AG04450 (cell line): ENCODE measurements around the gene CLCA4. TPM values are rescaled to one million over a fixed set of nuclear protein-coding genes. Genes with fewer than 3 reads are reported as not detected.

Source experiments
- CTCF ChIA-PET: fragments of 300-600, 350-600 bp; formaldehyde crosslinking; extraction: SDS; loops from one replicate; lab custom pipeline; 2022; ENCODE audit warnings: antibody characterized with exemption, inconsistent platforms; lab: Charles Lee
- POLR2A ChIA-PET: fragments of 350-600 bp; formaldehyde crosslinking; extraction: SDS; loops from one replicate; lab custom pipeline; 2021; ENCODE audit warnings: antibody characterized with exemption, inconsistent platforms; lab: Yijun Ruan, JAX
- DNase-seq: peaks from one replicate; pipeline ENCODE4 v3.0.0-alpha.2; 2011; ENCODE audit warnings: low read depth, low spot score
- H3K27ac ChIP-seq: one replicate; pipeline ENCODE4 v1.5.1; 2012; ENCODE audit warnings: low read depth, low read length, control low read depth
- H3K27me3 ChIP-seq: one replicate; pipeline ENCODE4 v1.6.0; 2012; ENCODE audit warnings: low read length; ENCODE audit not compliant: control insufficient read depth, insufficient read depth
- H3K4me3 ChIP-seq: 2 replicates; pipeline ENCODE4 v1.5.1; 2011; ENCODE audit warnings: mild to moderate bottlenecking, low read depth, low read length, control low read depth
- H3K9me3 ChIP-seq: 2 replicates; pipeline ENCODE4 v1.5.1; 2012; ENCODE audit warnings: low read length; ENCODE audit not compliant: control insufficient read depth, insufficient read depth
- CTCF ChIP-seq: IDR thresholded peaks from 2 replicates; pipeline ENCODE4 v1.5.1; 2011; ENCODE audit warnings: low read depth, low read length, control low read depth, inconsistent platforms
- polyA plus RNA-seq: library from polyadenylated mRNA; depleted of rRNA; stranded (reverse); fragments of >200 nt; gene quantifications from 2 replicates; pipeline ENCODE4 v1.2.3, GENCODE V29; 2011

The CLCA4 gene
- polyA plus RNA-seq, 1 experiment = not detected

DNA sequence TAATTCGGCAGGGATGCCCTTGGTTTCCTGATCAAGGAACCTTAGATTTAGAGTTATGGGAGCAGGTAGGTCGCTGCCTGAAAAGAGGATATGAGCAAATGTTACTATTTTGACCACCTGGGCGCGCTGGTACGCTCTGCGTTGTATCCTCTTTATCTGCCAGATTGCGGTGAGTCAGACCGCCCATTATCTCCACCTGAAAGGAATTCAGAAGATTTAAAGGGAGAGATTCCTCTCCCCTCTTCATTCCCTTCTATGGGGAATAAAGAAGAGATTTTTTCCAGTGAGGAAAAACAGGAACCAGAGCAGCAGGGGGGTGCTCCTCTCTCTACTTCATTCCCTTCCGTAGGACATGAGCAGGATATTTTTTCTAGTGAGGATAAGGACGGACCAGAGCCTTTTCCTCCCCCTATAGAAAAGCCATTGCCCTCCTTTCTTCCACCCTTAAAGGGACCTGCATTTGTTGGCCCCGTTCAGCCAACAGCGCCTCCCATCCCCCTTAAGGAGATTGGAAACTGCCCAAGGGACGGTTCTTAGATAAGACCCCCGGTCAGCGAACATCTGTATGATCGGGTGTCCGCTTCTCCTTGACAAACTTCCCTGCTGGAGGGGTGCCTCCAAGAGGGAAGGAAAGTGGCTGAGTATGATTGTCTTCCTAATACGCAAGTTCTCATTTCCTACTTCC lies 44.0 kb upstream of the CLCA4 start:
- ChIA-PET CTCF (interaction anchor here (0.6 to 4.0 kb wide), 7 partner anchors 14 to 123 kb away, joined by 3 to 36 read pairs (median 5); no protein-coding TSS in a partner anchor), POLR2A (no interaction called here)
- Histone ChIP-seq H3K27ac (no peak overlapping the region), H3K4me3 (no peak overlapping the region), H3K27me3 (peaks cover 12% of the 10 kb centered on the region), H3K9me3 (no peaks in the 10 kb centered on the region)
- DNase-seq = no peak
- no peak for TF ChIP-seq CTCF

DNA sequence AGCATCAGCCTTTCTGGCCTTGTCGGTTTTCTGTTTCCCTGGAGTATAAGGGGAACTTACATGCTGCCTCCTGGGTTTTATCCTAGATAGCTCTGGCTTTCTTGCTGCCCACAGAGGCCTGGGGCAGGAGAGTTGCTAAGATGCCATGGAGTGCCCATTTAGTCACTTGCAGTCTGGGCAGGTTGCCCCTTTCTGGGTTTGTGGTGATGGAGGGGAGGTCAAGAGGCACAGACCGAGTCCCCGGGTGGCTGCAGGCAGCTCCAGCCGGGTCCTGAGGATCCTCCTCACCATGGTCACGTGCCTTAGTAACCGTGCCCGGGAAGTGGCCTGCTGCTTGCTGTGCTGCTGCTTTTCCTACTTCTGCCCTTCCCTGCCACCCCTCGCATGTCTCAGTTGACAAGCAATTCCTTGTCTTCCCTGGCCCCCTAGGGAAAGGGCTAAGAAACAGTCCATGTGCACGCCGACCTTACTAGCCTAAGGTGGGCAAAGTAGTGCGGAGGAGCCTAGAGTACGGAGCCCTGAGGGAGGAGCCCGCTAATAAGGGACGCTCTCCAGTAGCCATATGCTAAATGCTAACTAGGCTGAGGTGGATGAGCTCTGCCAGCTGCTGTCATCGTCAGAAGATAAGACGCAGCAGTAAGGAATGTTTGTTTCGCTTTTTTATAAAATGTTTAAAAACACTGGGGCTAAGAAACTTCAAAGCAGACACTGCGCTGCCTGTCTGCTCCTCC lies 43.3 kb upstream of the CLCA4 start:
- no peak for TF ChIP-seq CTCF
- Histone ChIP-seq H3K27me3 (peaks cover 10% of the 10 kb centered on the region), H3K27ac (no peak overlapping the region), H3K9me3 (no peaks in the 10 kb centered on the region), H3K4me3 (peak overlapping the region; percentile 42)
- CTCF ChIA-PET = interaction anchor here (0.6 to 3.5 kb wide), 4 partner anchors 29 to 124 kb away, joined by 3 to 36 read pairs (median 16); partner anchors contain the start of gene ODF2L
- DNase-seq = peak; percentile 6
- POLR2A ChIA-PET = no interaction called here

DNA sequence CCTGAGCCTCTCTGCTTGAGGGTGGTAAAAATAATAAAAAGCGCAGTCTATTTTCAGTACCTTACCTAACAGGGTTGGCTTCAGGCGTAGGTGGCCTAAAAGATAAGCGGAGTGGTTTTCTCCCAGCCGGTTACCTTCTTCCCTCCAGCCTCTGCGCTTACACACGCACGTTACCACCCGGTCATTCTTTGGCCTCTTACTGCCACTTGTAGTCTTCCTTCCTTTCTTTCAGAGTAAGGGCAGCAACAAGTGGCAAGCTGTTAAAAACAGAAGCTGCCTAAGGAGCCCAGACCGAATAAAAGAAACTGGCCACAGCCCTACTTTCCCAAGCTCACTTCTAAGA lies 42.8 kb upstream of the CLCA4 start:
- no peaks in the 10 kb centered on the region for H3K9me3 ChIP-seq
- no peak overlapping the region for H3K27ac ChIP-seq
- no peak for DNase-seq
- no peak for TF ChIP-seq CTCF
- peaks cover 8% of the 10 kb centered on the region for H3K27me3 ChIP-seq
- ChIA-PET POLR2A (no interaction called here), CTCF (interaction anchor here (0.6 to 3.5 kb wide), 7 partner anchors 12 to 200 kb away, joined by 3 to 36 read pairs (median 4); partner anchors contain the start of genes ODF2L and SH3GLB1)
- peak overlapping the region; percentile 42 for H3K4me3 ChIP-seq

GRCh38 chr1:86504895-86505563 lies 41.8 kb upstream of the CLCA4 start:
- no peaks in the 10 kb centered on the region for H3K9me3 ChIP-seq
- H3K27ac ChIP-seq = no peak overlapping the region
- no peak for TF ChIP-seq CTCF
- CTCF ChIA-PET = interaction anchor here (0.9 to 3.5 kb wide), 8 partner anchors 13 to 335 kb away, joined by 3 to 36 read pairs (median 4); partner anchors contain the start of gene SH3GLB1
- POLR2A ChIA-PET = interaction anchor here (0.5 kb wide), 1 partner anchor 111 kb away, joined by 3 read pairs; no protein-coding TSS in a partner anchor
- DNase-seq = no peak
- no peak overlapping the region for H3K4me3 ChIP-seq
- peaks cover 8% of the 10 kb centered on the region for H3K27me3 ChIP-seq
